ENCODE results near the gene CCDC89.

GRCh38 chr11:85723088-85723487 lies 37.1 kb upstream of the CCDC89 start:
- TF ChIP-seq ZSCAN29 (IDR thresholded peaks at IDR 0.05): no peak
- no peak for TF ChIP-seq CTCF (IDR thresholded peaks at IDR 0.05 in 2 of 3, conservative IDR thresholded peaks at IDR 0.05 in 1 of 3; ENCODE audit: control insufficient read depth in 2 of 3, extremely low read depth in 1 of 3, insufficient read depth in 1 of 3, low read depth in 3 of 3, low read length in 3 of 3)
- no peak for TF ChIP-seq GABPA (IDR thresholded peaks at IDR 0.05; ENCODE audit: low read depth)
- TF ChIP-seq RUNX3 (IDR thresholded peaks at IDR 0.05; ENCODE audit: low read length): no peak
- TF ChIP-seq ATF2 (IDR thresholded peaks at IDR 0.05; ENCODE audit: low read length): no peak
- TF ChIP-seq CBX3 (IDR thresholded peaks at IDR 0.05; ENCODE audit: borderline replicate concordance, low read depth): no peak

Measured in GM12878 (cell line).